SU-DHL-6 (cell line): ENCODE results near the gene TSPAN17.

Source experiments
- H2AFZ ChIP-seq: fragments of 200-600 bp; sonication (generic); 2 replicates; pipeline ENCODE4 v1.6.1; 2014; ENCODE audit warnings: low read depth, mild to moderate bottlenecking, moderate library complexity, mixed read lengths, antibody characterized with exemption, low read length; ENCODE audit not compliant: severe bottlenecking
- H3F3A ChIP-seq: fragments of 200-600 bp; shearing (Covaris generic); 2 replicates; pipeline ENCODE4 v1.6.0; 2016; ENCODE audit warnings: antibody characterized with exemption, mild to moderate bottlenecking; ENCODE audit not compliant: insufficient read depth
- H3K27ac ChIP-seq: fragments of 200-600 bp; sonication (generic); 2 replicates; pipeline ENCODE4 v1.5.1; 2016; ENCODE audit warnings: low read depth, mild to moderate bottlenecking, low read length, moderate library complexity, mixed read lengths
- H3K27me3 ChIP-seq: fragments of 200-600 bp; sonication (generic), shearing (Covaris generic); 2 replicates; pipeline ENCODE4 v1.6.0; 2014; ENCODE audit warnings: mild to moderate bottlenecking, low read length
- H3K36me3 ChIP-seq: fragments of 200-600 bp; sonication (generic); 2 replicates; pipeline ENCODE4 v1.6.1; 2014; ENCODE audit warnings: mild to moderate bottlenecking, low read length, mixed read lengths
- H3K4me2 ChIP-seq: fragments of 300-600, 200-600 bp; shearing (Covaris generic), sonication (generic); 2 replicates; pipeline ENCODE4 v1.6.0; 2014; ENCODE audit warnings: low read length, low read depth, mild to moderate bottlenecking; ENCODE audit not compliant: poor library complexity, severe bottlenecking
- H3K4me3 ChIP-seq: fragments of 200-600 bp; sonication (generic); 2 replicates; pipeline ENCODE4 v1.5.1; 2014; ENCODE audit warnings: antibody characterized with exemption, low read length, mild to moderate bottlenecking, mixed read lengths; ENCODE audit not compliant: insufficient read depth, poor library complexity, severe bottlenecking
- H3K79me2 ChIP-seq: fragments of 200-600 bp; sonication (generic); 2 replicates; pipeline ENCODE4 v1.6.1; 2014; ENCODE audit warnings: mild to moderate bottlenecking, low read length, moderate library complexity; ENCODE audit not compliant: insufficient read depth
- H3K9ac ChIP-seq: fragments of 200-600 bp; sonication (generic); 2 replicates; pipeline ENCODE4 v1.7.0; 2014; ENCODE audit warnings: mild to moderate bottlenecking, low read length
- H3K9me2 ChIP-seq: fragments of 200-600 bp; sonication (generic); replicated peaks from 2 replicates; pipeline ENCODE4 v1.6.1; 2014; ENCODE audit warnings: low read length; ENCODE audit not compliant: insufficient read depth
- H3K9me3 ChIP-seq: fragments of 200-600 bp; sonication (generic); 2 replicates; pipeline ENCODE4 v1.6.1; 2014; ENCODE audit warnings: low read length, mixed read lengths; ENCODE audit not compliant: insufficient read depth
- H4K20me1 ChIP-seq: fragments of 200-600 bp; sonication (generic); 2 replicates; pipeline ENCODE4 v1.6.1; 2014; ENCODE audit warnings: low read depth, mild to moderate bottlenecking, antibody characterized with exemption, low read length, moderate library complexity, mixed read lengths
- EZH2phosphoT487 ChIP-seq: fragments of 200-600 bp; sonication (generic), shearing (Covaris generic); conservative IDR thresholded peaks from 2 replicates; pipeline ENCODE4 v1.6.1; 2018; ENCODE audit warnings: mild to moderate bottlenecking, antibody characterized with exemption, low read length, moderate library complexity, mixed read lengths
- TF ChIP-seq, protein P1 (sequence below): fragments of 200-600 bp; sonication (generic); IDR thresholded peaks from one replicate; pipeline ENCODE4 v1.5.1; 2017; ENCODE audit warnings: antibody characterized with exemption, mild to moderate bottlenecking, low read length, moderate library complexity; ENCODE audit not compliant: insufficient read depth, poor library complexity, severe bottlenecking

The TSPAN17 gene

DNA sequence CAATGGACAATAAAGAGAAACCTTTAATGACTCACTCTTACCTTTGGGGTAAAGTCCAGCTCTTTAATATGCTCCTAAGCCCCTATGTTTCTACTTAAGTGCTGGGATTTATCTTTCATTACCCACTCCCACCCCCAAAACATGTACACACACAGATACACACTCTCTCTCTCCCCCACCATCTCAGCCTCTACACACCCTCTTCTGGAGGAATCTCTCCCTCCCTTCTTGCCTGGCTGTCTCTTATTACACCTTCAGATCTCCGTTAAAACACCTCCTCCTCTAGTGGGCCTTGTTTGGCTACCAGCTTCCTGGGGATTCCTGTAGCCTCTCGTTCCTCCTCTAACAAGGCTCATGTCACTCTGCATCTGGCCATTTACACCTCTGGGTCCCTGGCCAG, 44.2 kb upstream of the TSPAN17 start:
- H3F3A ChIP-seq = no peaks in the 10 kb centered on the region
- no peaks in the 10 kb centered on the region for H4K20me1 ChIP-seq
- no peaks in the 10 kb centered on the region for H3K27me3 ChIP-seq
- no peaks in the 10 kb centered on the region for H3K9me3 ChIP-seq
- no peak overlapping the region for H3K27ac ChIP-seq
- no peak overlapping the region for H3K4me3 ChIP-seq
- TF ChIP-seq EZH2phosphoT487 = no peak
- TF ChIP-seq, protein P1, sequence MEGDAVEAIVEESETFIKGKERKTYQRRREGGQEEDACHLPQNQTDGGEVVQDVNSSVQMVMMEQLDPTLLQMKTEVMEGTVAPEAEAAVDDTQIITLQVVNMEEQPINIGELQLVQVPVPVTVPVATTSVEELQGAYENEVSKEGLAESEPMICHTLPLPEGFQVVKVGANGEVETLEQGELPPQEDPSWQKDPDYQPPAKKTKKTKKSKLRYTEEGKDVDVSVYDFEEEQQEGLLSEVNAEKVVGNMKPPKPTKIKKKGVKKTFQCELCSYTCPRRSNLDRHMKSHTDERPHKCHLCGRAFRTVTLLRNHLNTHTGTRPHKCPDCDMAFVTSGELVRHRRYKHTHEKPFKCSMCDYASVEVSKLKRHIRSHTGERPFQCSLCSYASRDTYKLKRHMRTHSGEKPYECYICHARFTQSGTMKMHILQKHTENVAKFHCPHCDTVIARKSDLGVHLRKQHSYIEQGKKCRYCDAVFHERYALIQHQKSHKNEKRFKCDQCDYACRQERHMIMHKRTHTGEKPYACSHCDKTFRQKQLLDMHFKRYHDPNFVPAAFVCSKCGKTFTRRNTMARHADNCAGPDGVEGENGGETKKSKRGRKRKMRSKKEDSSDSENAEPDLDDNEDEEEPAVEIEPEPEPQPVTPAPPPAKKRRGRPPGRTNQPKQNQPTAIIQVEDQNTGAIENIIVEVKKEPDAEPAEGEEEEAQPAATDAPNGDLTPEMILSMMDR = no peak
- no peak overlapping the region for H3K4me2 ChIP-seq
- no peak overlapping the region for H2AFZ ChIP-seq
- H3K9me2 ChIP-seq = no peaks in the 10 kb centered on the region
- no peak overlapping the region for H3K9ac ChIP-seq
- no peaks in the 10 kb centered on the region for H3K79me2 ChIP-seq
- no peaks in the 10 kb centered on the region for H3K36me3 ChIP-seq

DNA sequence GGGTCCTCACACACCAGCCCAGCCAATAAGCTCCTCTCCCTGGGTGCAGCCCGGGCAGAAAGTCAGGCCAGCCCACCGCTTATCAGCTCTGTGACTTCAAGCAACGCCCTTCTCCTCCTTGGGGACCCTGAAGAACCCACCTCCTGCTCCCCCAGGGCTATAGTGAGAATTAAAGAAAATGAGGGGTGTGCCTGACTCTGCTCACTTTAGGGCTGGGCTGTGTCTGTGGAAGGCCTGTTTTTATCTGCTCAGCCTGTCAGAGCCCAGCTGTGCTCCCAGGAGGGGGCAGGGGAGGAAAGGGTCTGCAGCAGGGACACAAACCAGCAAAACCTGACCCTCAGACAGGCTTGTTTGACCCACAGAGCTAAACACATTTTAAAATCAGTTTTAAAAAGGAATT, 41.3 kb upstream of the TSPAN17 start:
- Histone ChIP-seq H3K9me3 (no peaks in the 10 kb centered on the region), H3K4me2 (no peak overlapping the region), H3K9ac (no peak overlapping the region), H3K9me2 (no peaks in the 10 kb centered on the region), H3K27ac (no peak overlapping the region), H3K4me3 (no peak overlapping the region), H3K27me3 (no peaks in the 10 kb centered on the region), H4K20me1 (no peaks in the 10 kb centered on the region), H2AFZ (no peak overlapping the region), H3K36me3 (no peaks in the 10 kb centered on the region), H3K79me2 (no peaks in the 10 kb centered on the region), H3F3A (0 out of 2 replicates have a peak, but pooled peaks cover 3% of the 10 kb centered on the region)
- no peak for TF ChIP-seq EZH2phosphoT487
- TF ChIP-seq, protein P1 = no peak

DNA sequence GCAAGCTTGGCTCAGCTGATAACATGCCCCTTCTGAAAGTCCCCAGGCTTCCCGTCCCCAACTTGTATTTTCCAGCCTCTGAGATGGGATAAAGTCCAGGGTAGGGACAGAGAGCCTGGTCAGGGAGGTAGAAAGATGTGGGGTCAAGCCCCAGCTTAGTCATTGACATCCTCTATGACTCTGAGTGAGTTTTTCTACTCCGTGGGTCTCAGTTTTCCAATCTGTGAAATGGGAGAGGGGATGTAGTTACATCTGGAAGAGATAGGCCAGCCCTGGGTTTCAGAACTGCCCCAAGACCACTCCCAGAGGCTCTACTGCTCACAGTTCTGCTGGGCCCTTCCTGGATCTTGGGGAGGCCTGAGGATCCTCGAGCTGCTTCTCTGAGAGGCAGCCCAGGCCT, 40.4 kb upstream of the TSPAN17 start:
- TF ChIP-seq EZH2phosphoT487 = no peak
- TF ChIP-seq, protein P1 = no peak
- H3K4me3 ChIP-seq = no peak overlapping the region
- no peaks in the 10 kb centered on the region for H3K36me3 ChIP-seq
- no peaks in the 10 kb centered on the region for H3K9me2 ChIP-seq
- no peaks in the 10 kb centered on the region for H3K27me3 ChIP-seq
- no peak overlapping the region for H3K4me2 ChIP-seq
- no peaks in the 10 kb centered on the region for H3K79me2 ChIP-seq
- no peaks in the 10 kb centered on the region for H3K9me3 ChIP-seq
- H3K27ac ChIP-seq = no peak overlapping the region
- no peak overlapping the region for H2AFZ ChIP-seq
- 0 out of 2 replicates have a peak, but pooled peaks cover 3% of the 10 kb centered on the region for H3F3A ChIP-seq
- no peaks in the 10 kb centered on the region for H4K20me1 ChIP-seq
- no peak overlapping the region for H3K9ac ChIP-seq
